GM18861 (cell line): ENCODE measurements around the gene THSD4.

Experiments
- ATAC-seq: cut with Tn5 transposase; IDR thresholded peaks from one replicate; pipeline ENCODE4 v1.9.1; 2021; ENCODE audit not compliant: unreplicated experiment

The THSD4 gene

GRCh38 chr15:71471347-71471746 lies 356.1 kb downstream of the THSD4 start:
- no peak for ATAC-seq

GRCh38 chr15:71472566-71472965 lies 357.3 kb downstream of the THSD4 start:
- ATAC-seq, result no peak

- ATAC-seq, result no peak
These were observed 358.5 kb downstream of the THSD4 start for GRCh38 chr15:71473751-71474150.

- ATAC-seq, result no peak
These were observed 361.6 kb downstream of the THSD4 start for GRCh38 chr15:71476823-71477222.

- no peak for ATAC-seq
These were observed 365.3 kb downstream of the THSD4 start for GRCh38 chr15:71480556-71480955.

- ATAC-seq, result no peak
These were observed 368.8 kb downstream of the THSD4 start for GRCh38 chr15:71484080-71484479.

DNA sequence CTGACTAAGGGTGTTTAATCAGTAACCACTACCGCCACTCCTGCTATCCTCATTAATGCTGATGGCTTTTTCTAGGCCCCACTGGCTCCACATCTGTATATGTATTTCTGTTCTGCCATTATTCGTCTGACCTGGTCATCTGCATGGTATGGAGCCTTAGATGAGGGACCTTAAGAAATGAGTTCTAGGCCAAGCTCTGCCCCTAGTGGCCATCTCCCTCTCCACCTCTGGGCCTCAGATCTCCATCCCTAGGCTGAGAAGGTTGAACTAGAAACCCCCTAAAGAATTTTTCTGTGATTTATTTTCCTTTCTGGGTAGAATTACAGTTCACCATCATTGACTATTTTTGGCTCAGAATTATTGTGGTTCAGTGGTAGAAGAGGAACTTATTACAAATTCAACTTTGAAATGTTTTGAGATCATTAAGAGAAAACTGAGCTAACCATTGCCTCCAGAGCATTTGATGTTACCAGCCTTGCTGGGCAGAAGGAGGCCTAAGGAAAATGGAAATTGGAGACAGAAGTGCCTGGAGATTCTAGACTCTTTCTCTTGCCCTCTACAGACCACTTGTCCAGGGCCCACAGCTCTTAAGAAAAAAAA lies 369.9 kb downstream of the THSD4 start:
- no peak for ATAC-seq

DNA sequence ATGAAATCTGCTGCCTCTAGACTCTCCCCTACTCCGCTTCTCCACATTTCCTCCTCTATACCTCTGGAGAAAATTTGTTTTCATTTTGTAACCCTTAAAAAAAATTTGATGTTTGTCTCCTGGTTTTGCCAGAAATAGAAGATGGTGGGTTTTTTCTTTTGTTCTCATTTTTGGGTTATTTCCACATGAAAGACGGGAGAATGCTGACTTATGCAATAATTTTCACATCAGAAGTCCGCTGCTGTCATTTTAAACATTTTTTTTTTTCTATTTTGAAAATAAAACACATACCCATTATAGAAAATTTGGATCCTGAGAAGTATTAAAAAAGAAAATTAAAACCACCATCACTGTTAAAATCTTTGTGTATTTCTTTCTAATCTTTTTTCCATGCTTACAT lies 374.3 kb downstream of the THSD4 start:
- ATAC-seq, result no peak

- ATAC-seq, result no peak
These were observed 378.3 kb downstream of the THSD4 start for GRCh38 chr15:71493526-71493925.

DNA sequence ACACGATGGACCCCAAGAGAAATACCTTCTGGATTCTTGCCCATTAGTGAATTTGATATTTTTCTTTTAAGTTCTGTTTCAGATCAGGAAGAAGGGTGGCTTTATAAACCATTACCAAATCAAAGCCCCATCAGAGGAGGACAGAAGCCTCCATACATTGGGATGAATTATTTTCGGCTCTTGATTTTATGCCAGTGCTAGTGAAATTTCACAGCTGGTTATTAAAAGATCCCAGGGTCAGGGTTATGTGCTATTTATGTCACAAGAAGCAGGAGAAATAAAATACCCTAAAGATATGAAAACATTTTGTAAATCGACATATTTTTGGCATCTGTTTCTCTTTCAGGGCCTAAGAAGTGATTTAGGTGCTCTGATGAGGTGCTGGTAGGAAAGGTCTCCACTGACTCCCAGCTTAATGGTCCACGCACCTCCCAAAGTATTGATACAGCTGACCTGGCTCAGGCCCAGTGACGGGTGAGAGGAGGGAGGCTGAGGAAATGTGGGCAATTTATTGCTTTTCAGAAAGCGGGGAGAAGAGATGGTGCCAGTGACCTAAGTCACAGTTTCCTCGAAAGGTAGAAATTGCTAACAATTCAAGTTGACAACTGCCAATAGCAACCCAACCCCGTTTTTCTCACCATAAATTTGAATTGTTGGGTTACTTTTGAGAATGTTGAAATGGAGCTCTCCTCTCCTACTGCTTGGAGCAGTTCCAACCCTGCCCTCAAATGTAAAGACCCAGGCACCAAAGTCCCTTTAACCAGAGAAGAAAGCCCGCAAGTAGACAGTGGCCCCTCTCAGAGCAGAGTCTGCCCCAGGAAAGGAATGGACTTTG lies 379.5 kb downstream of the THSD4 start:
- no peak for ATAC-seq

- ATAC-seq, result no peak
These were observed 380.1 kb downstream of the THSD4 start for GRCh38 chr15:71495398-71495780.

- no peak for ATAC-seq
These were observed 381.2 kb downstream of the THSD4 start for GRCh38 chr15:71496336-71496955.

DNA sequence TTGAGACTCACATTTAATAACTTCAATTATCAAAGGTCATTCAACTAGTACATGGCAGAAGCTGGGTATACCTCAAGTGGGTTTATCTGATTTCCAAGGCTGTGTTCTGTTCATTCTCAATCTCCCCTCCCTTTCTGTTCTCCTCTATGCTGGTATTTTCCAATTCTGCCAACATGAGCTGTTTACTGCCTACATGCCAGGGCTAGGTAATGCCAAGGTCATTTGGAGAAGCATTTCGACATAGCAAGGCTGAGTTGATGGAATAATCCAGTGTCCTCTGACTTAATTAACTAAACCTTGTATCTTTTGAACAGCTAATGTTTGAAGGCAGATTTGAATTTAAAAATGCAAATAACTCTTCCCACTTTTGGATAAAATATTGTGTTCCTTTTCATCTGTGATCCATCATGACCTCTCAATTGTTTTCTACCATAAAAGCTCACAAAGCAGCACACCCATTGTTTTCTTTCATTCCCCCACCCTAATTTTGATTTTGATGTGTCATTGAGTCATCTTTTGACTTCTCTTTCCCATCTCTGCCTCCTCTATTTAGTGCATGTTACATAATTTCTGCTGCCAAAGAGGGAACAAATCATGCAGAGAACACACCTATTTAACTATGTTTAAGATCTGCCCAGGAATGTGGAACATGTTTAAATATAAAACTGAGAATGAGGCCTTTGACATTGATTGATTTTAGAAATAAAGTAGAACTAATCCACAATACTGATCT lies 386.2 kb downstream of the THSD4 start:
- no peak for ATAC-seq

DNA sequence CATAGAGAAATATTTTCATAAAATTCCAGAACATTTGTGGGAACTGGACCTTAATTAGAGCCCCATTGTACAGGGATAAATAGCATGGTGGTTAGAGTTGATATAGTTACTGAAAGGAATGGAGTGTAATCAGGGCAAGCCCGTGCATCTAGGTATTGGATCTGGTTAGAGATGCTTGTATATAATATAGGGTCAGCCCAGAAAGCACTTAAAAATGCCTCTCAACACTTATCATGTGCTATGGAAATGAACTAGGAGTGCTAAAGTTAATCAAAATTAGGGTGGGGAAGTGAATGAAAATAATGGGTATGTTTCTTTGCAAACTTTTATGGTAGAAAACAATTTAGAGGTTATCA lies 386.8 kb downstream of the THSD4 start:
- ATAC-seq, result no peak

- no peak for ATAC-seq
These were observed 390.7 kb downstream of the THSD4 start for GRCh38 chr15:71505962-71506361.

DNA sequence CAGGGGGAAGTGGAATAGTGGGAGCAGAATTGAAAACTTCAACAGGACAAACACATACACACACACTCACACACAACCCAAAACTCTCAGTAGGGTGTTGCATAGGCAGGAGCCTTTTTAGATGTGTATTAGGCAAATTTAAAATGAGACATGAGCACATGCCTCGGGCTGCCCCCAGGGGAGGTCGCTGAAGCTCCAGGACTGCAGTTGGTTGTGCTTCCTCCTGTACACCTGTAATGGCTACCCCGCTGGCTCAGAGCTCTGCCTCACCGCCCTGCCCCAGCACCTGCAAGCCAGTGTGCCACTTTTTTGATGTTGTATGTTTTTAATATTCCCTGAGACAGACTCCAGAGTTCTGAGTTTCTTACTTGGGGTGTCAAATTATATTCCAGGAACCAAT lies 391.7 kb downstream of the THSD4 start:
- ATAC-seq, result no peak

GRCh38 chr15:71508081-71508682 lies 392.9 kb downstream of the THSD4 start:
- ATAC-seq, result no peak

- no peak for ATAC-seq
These were observed 393.9 kb downstream of the THSD4 start for GRCh38 chr15:71509139-71509538.

- no peak for ATAC-seq
These were observed 395.5 kb downstream of the THSD4 start for GRCh38 chr15:71510763-71511162.

DNA sequence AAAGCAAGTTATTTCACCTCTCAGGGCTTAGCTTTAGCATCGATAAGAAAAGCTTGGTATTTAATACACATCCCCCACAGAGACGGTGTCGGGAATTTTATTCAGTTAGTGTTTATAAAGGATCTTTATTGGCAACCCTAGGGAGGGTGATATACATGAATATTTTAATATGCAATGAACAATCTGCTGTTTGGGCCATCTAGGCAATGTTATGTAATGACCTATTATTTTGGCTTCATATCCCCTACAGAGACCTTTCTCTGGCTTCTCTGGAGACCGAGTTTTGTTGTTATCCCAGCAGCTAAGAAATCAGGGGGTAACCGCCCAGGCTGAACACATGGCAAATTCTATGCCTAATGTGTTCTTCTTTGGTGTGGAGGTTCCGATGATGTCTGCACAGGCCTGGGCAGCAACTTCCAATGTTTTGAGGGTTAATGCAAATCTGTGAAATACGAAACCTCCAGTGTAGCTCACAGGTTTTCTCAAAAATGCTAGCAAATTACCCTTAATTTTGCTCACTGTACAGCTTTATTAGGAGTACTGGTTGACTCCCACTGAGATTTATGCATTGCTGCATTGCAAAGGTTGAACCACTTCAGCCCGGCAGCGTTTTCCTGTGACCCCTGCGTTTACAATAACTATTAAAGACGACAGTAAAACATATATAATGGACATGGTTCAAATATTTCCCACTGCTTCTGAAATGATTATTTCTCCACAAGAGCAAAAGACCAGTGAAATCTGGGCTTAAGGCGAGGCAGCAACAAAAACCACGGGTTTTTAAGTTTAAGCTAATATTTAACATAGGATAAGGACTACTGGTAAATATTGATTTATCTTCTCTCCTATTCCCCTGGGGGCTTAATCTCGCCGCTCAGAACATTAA lies 396.8 kb downstream of the THSD4 start:
- no peak for ATAC-seq
